ENCODE data around the gene ITGB1BP1. TPM values are rescaled to one million over a fixed set of nuclear protein-coding genes. Genes with fewer than 3 reads are reported as not detected.
A peak's percentile ranks its signal among the peaks of the same experiment; 100 is the strongest.

Gene ITGB1BP1
- total RNA-seq, 4 donors from 2014 or later, result 22.8 to 46.2 (median 29.2) TPM

GRCh38 chr2:9375857-9376428, 47.4 kb downstream of the ITGB1BP1 start:
- Histone ChIP-seq H3K4me3 (no peak overlapping the region), H3K36me3 (peaks cover 0 to 64% (median 0%) of the 10 kb centered on the region in 3 donors), H3K27ac (no peak overlapping the region), H3K9me3 (no peaks in the 10 kb centered on the region), H3K27me3 (no peaks in the 10 kb centered on the region), H3K4me1 (peaks cover 0 to 1% (median 0%) of the 10 kb centered on the region in 4 donors)
- peak in 1 of 3 donors; percentile 29 for DNase-seq
- TF ChIP-seq CTCF (IDR thresholded peaks at IDR 0.05) (no peak), POLR2A (IDR thresholded peaks at IDR 0.05) (no peak)

- TF ChIP-seq POLR2A (IDR thresholded peaks at IDR 0.05) (no peak), CTCF (IDR thresholded peaks at IDR 0.05) (no peak)
- no peaks in the 10 kb centered on the region for H3K9me3 ChIP-seq
- no peaks in the 10 kb centered on the region for H3K4me1 ChIP-seq
- H3K4me3 ChIP-seq, result no peak overlapping the region
- H3K27ac ChIP-seq, result no peak overlapping the region
- H3K27me3 ChIP-seq, result no peaks in the 10 kb centered on the region
- peaks cover 0 to 60% (median 0%) of the 10 kb centered on the region in 3 donors for H3K36me3 ChIP-seq
- no peak for DNase-seq
Observed at GRCh38 chr2:9374071-9374730, 49.1 kb downstream of the ITGB1BP1 start.

- Histone ChIP-seq H3K4me3 (no peak overlapping the region), H3K36me3 (peaks cover 0 to 60% (median 0%) of the 10 kb centered on the region in 3 donors), H3K27me3 (no peaks in the 10 kb centered on the region), H3K4me1 (no peaks in the 10 kb centered on the region), H3K27ac (no peak overlapping the region), H3K9me3 (no peaks in the 10 kb centered on the region)
- TF ChIP-seq POLR2A (IDR thresholded peaks at IDR 0.05), result no peak
- no peak for DNase-seq
Observed at GRCh38 chr2:9373476-9373875, 49.9 kb downstream of the ITGB1BP1 start.

GRCh38 chr2:9373047-9373446, 50.3 kb downstream of the ITGB1BP1 start:
- Histone ChIP-seq H3K27ac (no peak overlapping the region), H3K9me3 (no peaks in the 10 kb centered on the region), H3K36me3 (peaks cover 0 to 58% (median 0%) of the 10 kb centered on the region in 3 donors), H3K4me1 (no peaks in the 10 kb centered on the region), H3K4me3 (no peak overlapping the region), H3K27me3 (no peaks in the 10 kb centered on the region)
- TF ChIP-seq POLR2A (IDR thresholded peaks at IDR 0.05) (no peak), CTCF (IDR thresholded peaks at IDR 0.05) (no peak)
- peak in 1 of 3 donors; percentile 17 for DNase-seq

GRCh38 chr2:9370746-9371145, 52.6 kb downstream of the ITGB1BP1 start:
- TF ChIP-seq POLR2A (IDR thresholded peaks at IDR 0.05), result no peak
- TF ChIP-seq CTCF (IDR thresholded peaks at IDR 0.05), result no peak
- H3K27me3 ChIP-seq, result no peaks in the 10 kb centered on the region
- no peaks in the 10 kb centered on the region for H3K9me3 ChIP-seq
- H3K27ac ChIP-seq, result no peak overlapping the region
- no peaks in the 10 kb centered on the region for H3K4me1 ChIP-seq
- DNase-seq, result no peak
- peaks cover 0 to 55% (median 0%) of the 10 kb centered on the region in 3 donors for H3K36me3 ChIP-seq
- H3K4me3 ChIP-seq, result no peak overlapping the region

GRCh38 chr2:9366026-9366425, 57.3 kb downstream of the ITGB1BP1 start:
- TF ChIP-seq POLR2A (IDR thresholded peaks at IDR 0.05), result no peak
- TF ChIP-seq CTCF (IDR thresholded peaks at IDR 0.05), result no peak
- H3K27me3 ChIP-seq, result no peaks in the 10 kb centered on the region
- no peak for DNase-seq
- H3K27ac ChIP-seq, result no peak overlapping the region
- H3K9me3 ChIP-seq, result no peaks in the 10 kb centered on the region
- peaks cover 0 to 59% (median 0%) of the 10 kb centered on the region in 3 donors for H3K36me3 ChIP-seq
- no peaks in the 10 kb centered on the region for H3K4me1 ChIP-seq
- H3K4me3 ChIP-seq, result no peak overlapping the region

Measured in Peyer's patch (tissue), 4 donors.